Measurements from ENCODE around the gene UNC93A.
"Not testable (repeated sequence)": the region's sequence is repeated elsewhere in the genome, so short reads cannot be mapped to it uniquely, and the experiment has no call there.

The UNC93A gene

GRCh38 chr6:167311286-167311685, 20.2 kb downstream of the UNC93A start:
- no peak for DNase-seq (ENCODE audit: low read depth)

GRCh38 chr6:167311691-167312090, 20.6 kb downstream of the UNC93A start:
- not testable (repeated sequence) for DNase-seq (ENCODE audit: low read depth)

GRCh38 chr6:167314180-167314821, 23.2 kb downstream of the UNC93A start:
- no peak for DNase-seq (ENCODE audit: low read depth)

GRCh38 chr6:167317172-167317571, 26.1 kb downstream of the UNC93A start:
- no peak for DNase-seq (ENCODE audit: low read depth)

GRCh38 chr6:167318354-167318753, 27.2 kb downstream of the UNC93A start:
- not testable (repeated sequence) for DNase-seq (ENCODE audit: low read depth)

- not testable (repeated sequence) for DNase-seq (ENCODE audit: low read depth)
Observed at GRCh38 chr6:167318856-167319255, 27.7 kb downstream of the UNC93A start.

- not testable (repeated sequence) for DNase-seq (ENCODE audit: low read depth)
Observed at GRCh38 chr6:167319856-167320753, 29.0 kb downstream of the UNC93A start.

GRCh38 chr6:167320754-167321056, 29.6 kb downstream of the UNC93A start:
- DNase-seq (ENCODE audit: low read depth) = not testable (repeated sequence)

- DNase-seq (ENCODE audit: low read depth) = not testable (repeated sequence)
Observed at GRCh38 chr6:167321185-167321584, 30.1 kb downstream of the UNC93A start.

GRCh38 chr6:167323111-167323510, 32.0 kb downstream of the UNC93A start:
- DNase-seq (ENCODE audit: low read depth) = no peak

GRCh38 chr6:167324111-167324510, 33.0 kb downstream of the UNC93A start:
- DNase-seq (ENCODE audit: low read depth) = no peak

GRCh38 chr6:167325766-167326165, 34.7 kb downstream of the UNC93A start:
- no peak for DNase-seq (ENCODE audit: low read depth)

GRCh38 chr6:167327391-167327790, 36.3 kb downstream of the UNC93A start:
- DNase-seq (ENCODE audit: low read depth) = no peak

GRCh38 chr6:167328086-167328485, 37.0 kb downstream of the UNC93A start:
- no peak for DNase-seq (ENCODE audit: low read depth)

- DNase-seq (ENCODE audit: low read depth) = no peak
Observed at GRCh38 chr6:167329014-167329413, 37.9 kb downstream of the UNC93A start.

- no peak for DNase-seq (ENCODE audit: low read depth)
Observed at GRCh38 chr6:167330750-167331149, 39.6 kb downstream of the UNC93A start.

- no peak for DNase-seq (ENCODE audit: low read depth)
Observed at GRCh38 chr6:167331565-167331964, 40.5 kb downstream of the UNC93A start.

GRCh38 chr6:167336844-167337630, 45.9 kb downstream of the UNC93A start:
- no peak for DNase-seq (ENCODE audit: low read depth)

GRCh38 chr6:167337675-167338449, 46.7 kb downstream of the UNC93A start:
- no peak for DNase-seq (ENCODE audit: low read depth)

- no peak for DNase-seq (ENCODE audit: low read depth)
Observed at GRCh38 chr6:167338541-167339117, 47.5 kb downstream of the UNC93A start.

GRCh38 chr6:167341038-167341583, 50.0 kb downstream of the UNC93A start:
- no peak for DNase-seq (ENCODE audit: low read depth)
